Fibroblast of mammary gland (primary cell): ENCODE data around the gene OR7D2.

ENCODE experiments used
- DNase-seq: peaks from one replicate; pipeline ENCODE4 v3.0.0-alpha.2; 2010; ENCODE audit warnings: low read depth
- H3K4me3 ChIP-seq: 2 replicates; pipeline ENCODE4 v1.5.1; 2011; ENCODE audit warnings: low read depth, mild to moderate bottlenecking, low read length, moderate library complexity; ENCODE audit not compliant: control insufficient read depth
- CTCF ChIP-seq: conservative IDR thresholded peaks from 2 replicates; pipeline ENCODE4 v1.5.1; 2011; ENCODE audit warnings: low read depth, low read length, inconsistent platforms; ENCODE audit not compliant: control insufficient read depth, insufficient read depth

OR7D2 gene

GRCh38 chr19:9178901-9179300, at the start of gene OR7D2:
OR7D2 (plus strand) TSS chr19:9178979; CDS start chr19:9185782, 6,803 bp downstream.
- no peak within 1 kb of the TSS for H3K4me3 ChIP-seq
- no peak for DNase-seq
- no peak for TF ChIP-seq CTCF

- no peak overlapping the region for H3K4me3 ChIP-seq
- TF ChIP-seq CTCF = no peak
- DNase-seq = no peak
Observed at GRCh38 chr19:9130965-9131364, 47.8 kb upstream of the OR7D2 start.

- DNase-seq = no peak
- no peak for TF ChIP-seq CTCF
- H3K4me3 ChIP-seq = no peak overlapping the region
Observed at GRCh38 chr19:9132422-9132821, 46.4 kb upstream of the OR7D2 start.

GRCh38 chr19:9139609-9140158, 39.1 kb upstream of the OR7D2 start:
- TF ChIP-seq CTCF = no peak
- peak; percentile 17 for DNase-seq
- H3K4me3 ChIP-seq = peak overlapping the region; percentile 99

- DNase-seq = peak; percentile 90
- peak within 1 kb of the TSS; percentile 99 for H3K4me3 ChIP-seq
- no peak for TF ChIP-seq CTCF
Observed at GRCh38 chr19:9140159-9140874, 38.5 kb upstream of the OR7D2 start, which contains the start of gene ZNF317. ZNF317 (plus strand) TSS chr19:9140397; CDS start chr19:9156017, 15,620 bp downstream.

- no peak overlapping the region for H3K4me3 ChIP-seq
- no peak for TF ChIP-seq CTCF
- peak; percentile 13 for DNase-seq
Observed at GRCh38 chr19:9144920-9145319, 33.9 kb upstream of the OR7D2 start.
